CD4-positive, alpha-beta T cell treated with Interleukin-4 for 4 hours (primary cell): ENCODE data around the gene METTL15.
"Not testable (repeated sequence)": the region's sequence is repeated elsewhere in the genome, so short reads cannot be mapped to it uniquely, and the experiment has no call there.

ENCODE experiments used
- DNase-seq: peaks from one replicate; pipeline ENCODE4 v3.0.0-alpha.2; 2020

The METTL15 gene

GRCh38 chr11:28107750-28108618 is at the start of gene METTL15, which contains the start of gene KIF18A:
TSS of gene METTL15 (plus strand) at chr11:28108388. CDS start at chr11:28113335, 4,947 bp downstream.
TSS of gene KIF18A (minus strand) at chr11:28108156. CDS start at chr11:28097947, 10,209 bp downstream.
- peak; percentile 98 for DNase-seq

GRCh38 chr11:28071305-28071704 is 36.9 kb upstream of the METTL15 start:
- no peak for DNase-seq

GRCh38 chr11:28072321-28072720 is 35.9 kb upstream of the METTL15 start:
- no peak for DNase-seq

- DNase-seq = no peak
Measured at GRCh38 chr11:28077521-28077920, 30.7 kb upstream of the METTL15 start.

GRCh38 chr11:28083118-28083517 is 25.1 kb upstream of the METTL15 start:
- DNase-seq = no peak

- no peak for DNase-seq
Measured at GRCh38 chr11:28086569-28086968, 21.6 kb upstream of the METTL15 start.

GRCh38 chr11:28087192-28087591 is 21.0 kb upstream of the METTL15 start:
- DNase-seq = not testable (repeated sequence)

- not testable (repeated sequence) for DNase-seq
Measured at GRCh38 chr11:28087693-28088092, 20.5 kb upstream of the METTL15 start.

GRCh38 chr11:28089378-28089777 is 18.8 kb upstream of the METTL15 start:
- DNase-seq = no peak

GRCh38 chr11:28090052-28090749 is 18.0 kb upstream of the METTL15 start:
- DNase-seq = no peak

- no peak for DNase-seq
Measured at GRCh38 chr11:28092786-28093185, 15.4 kb upstream of the METTL15 start.

- DNase-seq = no peak
Measured at GRCh38 chr11:28098257-28098656, 9.9 kb upstream of the METTL15 start.

- no peak for DNase-seq
Measured at GRCh38 chr11:28099715-28100114, 8.5 kb upstream of the METTL15 start.

GRCh38 chr11:28100665-28101064 is 7.5 kb upstream of the METTL15 start:
- DNase-seq = no peak

GRCh38 chr11:28102300-28102699 is 5.9 kb upstream of the METTL15 start:
- DNase-seq = not testable (repeated sequence)

GRCh38 chr11:28104425-28104824 is 3.8 kb upstream of the METTL15 start:
- no peak for DNase-seq

- no peak for DNase-seq
Measured at GRCh38 chr11:28104984-28105383, 3.2 kb upstream of the METTL15 start.

GRCh38 chr11:28105869-28106268 is 2.3 kb upstream of the METTL15 start:
- DNase-seq = no peak

GRCh38 chr11:28106353-28107043 is 1.7 kb upstream of the METTL15 start:
- DNase-seq = no peak

GRCh38 chr11:28107191-28107749 is 918 bp upstream of the METTL15 start:
- DNase-seq = peak; percentile 40

- DNase-seq = no peak
Measured at GRCh38 chr11:28108958-28109357, 770 bp downstream of the METTL15 start.

- DNase-seq = peak; percentile 64
Measured at GRCh38 chr11:28110108-28110820, 2.1 kb downstream of the METTL15 start.
